PC-3 (cell line): ENCODE results near the gene ASB7. TPM values are rescaled to one million over a fixed set of nuclear protein-coding genes. Genes with fewer than 3 reads are reported as not detected.

Experiments used
- total RNA-seq: library from RNA; depleted of rRNA; stranded (reverse); fragments of >200 nt; gene quantifications from 2 replicates; pipeline ENCODE4 v1.2.3, GENCODE V29; 2014; rRNA removed

The ASB7 gene
- total RNA-seq, 1 experiment from 2014 or later = 7.8 TPM

Other genes starting within 250 kb of the ASB7 start
- gene CERS3, start 73.6 kb upstream of the ASB7 start, total RNA-seq = 0.11 TPM in 1 of 2 replicates, not detected in the other
- 8.5 and 12.0 TPM in 2 replicates for gene LINS1, start 405 bp upstream of the ASB7 start, total RNA-seq